Measurements from ENCODE around the gene PGR.

DNA sequence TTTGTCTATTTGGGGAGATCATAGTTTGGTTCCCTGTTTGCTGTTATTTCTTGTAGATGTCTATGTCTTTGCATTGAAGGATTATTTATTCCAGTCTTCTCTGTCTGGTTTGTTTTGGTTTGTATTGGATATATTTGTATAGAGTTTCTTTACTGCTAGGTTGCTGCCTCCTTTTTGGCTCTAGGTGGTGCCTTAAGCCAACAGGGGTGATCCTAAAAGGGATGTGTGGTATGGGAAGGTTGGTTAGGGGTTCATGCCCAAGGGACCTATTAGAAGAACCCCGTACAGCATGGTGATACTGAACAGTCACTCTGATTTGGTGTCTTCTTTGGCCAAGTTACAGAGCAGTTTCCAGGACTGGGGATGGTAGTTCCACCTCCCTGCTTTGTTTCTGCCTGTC is 36.4 kb upstream of the PGR start:
- TF ChIP-seq, protein P1, sequence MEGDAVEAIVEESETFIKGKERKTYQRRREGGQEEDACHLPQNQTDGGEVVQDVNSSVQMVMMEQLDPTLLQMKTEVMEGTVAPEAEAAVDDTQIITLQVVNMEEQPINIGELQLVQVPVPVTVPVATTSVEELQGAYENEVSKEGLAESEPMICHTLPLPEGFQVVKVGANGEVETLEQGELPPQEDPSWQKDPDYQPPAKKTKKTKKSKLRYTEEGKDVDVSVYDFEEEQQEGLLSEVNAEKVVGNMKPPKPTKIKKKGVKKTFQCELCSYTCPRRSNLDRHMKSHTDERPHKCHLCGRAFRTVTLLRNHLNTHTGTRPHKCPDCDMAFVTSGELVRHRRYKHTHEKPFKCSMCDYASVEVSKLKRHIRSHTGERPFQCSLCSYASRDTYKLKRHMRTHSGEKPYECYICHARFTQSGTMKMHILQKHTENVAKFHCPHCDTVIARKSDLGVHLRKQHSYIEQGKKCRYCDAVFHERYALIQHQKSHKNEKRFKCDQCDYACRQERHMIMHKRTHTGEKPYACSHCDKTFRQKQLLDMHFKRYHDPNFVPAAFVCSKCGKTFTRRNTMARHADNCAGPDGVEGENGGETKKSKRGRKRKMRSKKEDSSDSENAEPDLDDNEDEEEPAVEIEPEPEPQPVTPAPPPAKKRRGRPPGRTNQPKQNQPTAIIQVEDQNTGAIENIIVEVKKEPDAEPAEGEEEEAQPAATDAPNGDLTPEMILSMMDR (conservative IDR thresholded peaks at IDR 0.05) = 0 out of 2 replicates have a peak, but pooled peaks have one; percentile 4
- no peak for TF ChIP-seq ZFX (IDR thresholded peaks at IDR 0.05)

Data from C4-2B (cell line).